ENCODE data around the gene CEACAM8.
"Not testable (repeated sequence)": the region's sequence is repeated elsewhere in the genome, so short reads cannot be mapped to it uniquely, and the experiment has no call there.

The CEACAM8 gene

GRCh38 chr19:42544146-42544545 lies 50.6 kb downstream of the CEACAM8 start:
- no peak for DNase-seq (ENCODE audit: low read depth, low spot score)

GRCh38 chr19:42542791-42543190 lies 51.9 kb downstream of the CEACAM8 start:
- DNase-seq (ENCODE audit: low read depth, low spot score): no peak

DNA sequence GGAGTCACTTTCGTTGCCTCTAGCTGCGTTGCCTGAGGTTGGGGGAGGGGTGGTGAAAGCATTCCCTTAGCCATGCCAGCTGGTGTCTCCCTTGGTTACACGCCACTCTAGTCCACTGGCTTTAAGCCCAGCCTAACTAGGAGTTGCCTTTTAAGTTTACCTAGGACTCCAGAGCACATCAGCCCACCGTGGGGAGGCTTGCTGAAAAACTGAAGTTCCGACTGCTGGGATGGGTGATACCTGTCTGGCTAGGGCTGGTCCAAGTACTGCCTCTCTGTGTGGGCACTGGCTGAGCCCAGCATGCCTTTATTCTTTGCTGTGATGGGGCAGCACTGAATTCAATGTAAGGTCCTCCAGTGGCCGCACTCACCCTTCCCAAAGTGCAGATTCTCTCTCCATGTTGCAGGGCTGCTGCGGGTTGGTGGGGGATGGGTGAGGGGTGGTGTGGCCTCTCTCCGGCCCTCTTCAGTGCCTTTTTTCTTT lies 54.6 kb downstream of the CEACAM8 start:
- DNase-seq (ENCODE audit: low read depth, low spot score): peak; percentile 48

GRCh38 chr19:42538841-42539709 lies 55.6 kb downstream of the CEACAM8 start:
- no peak for DNase-seq (ENCODE audit: low read depth, low spot score)

GRCh38 chr19:42535276-42535675 lies 59.4 kb downstream of the CEACAM8 start:
- DNase-seq (ENCODE audit: low read depth, low spot score): not testable (repeated sequence)

GRCh38 chr19:42534391-42534790 lies 60.3 kb downstream of the CEACAM8 start:
- DNase-seq (ENCODE audit: low read depth, low spot score): no peak

GRCh38 chr19:42532891-42533290 lies 61.8 kb downstream of the CEACAM8 start:
- no peak for DNase-seq (ENCODE audit: low read depth, low spot score)

DNA sequence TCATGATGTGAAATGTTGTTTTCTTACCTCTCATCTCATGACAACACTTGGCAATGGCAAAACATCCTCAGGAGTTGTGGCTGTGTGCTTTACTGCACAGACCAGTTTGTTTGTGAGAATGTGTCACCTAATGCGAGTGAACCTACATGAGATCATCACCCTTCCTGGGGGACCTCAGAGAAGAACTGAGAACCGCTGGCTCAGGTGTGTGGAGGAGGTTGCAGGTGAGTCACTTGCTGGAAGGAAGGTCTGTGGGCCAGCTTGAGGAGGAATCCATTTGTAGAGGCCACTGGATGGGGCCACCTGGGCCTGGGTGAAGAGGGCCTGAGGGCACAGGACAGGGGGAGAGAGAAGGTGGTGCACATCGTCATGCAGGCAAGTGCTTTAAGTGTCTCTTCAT lies 63.4 kb downstream of the CEACAM8 start:
- no peak for DNase-seq (ENCODE audit: low read depth, low spot score)

Data from ELF-1 (cell line).